Caco-2 (cell line): ENCODE measurements around the gene C7orf33. TPM values are rescaled to one million over a fixed set of nuclear protein-coding genes. Genes with fewer than 3 reads are reported as not detected.
"Not testable (repeated sequence)": the region's sequence is repeated elsewhere in the genome, so short reads cannot be mapped to it uniquely, and the experiment has no call there.

Experiments
- BruUV-seq: library from RNA; stranded (reverse); fragments of 400-500 nt; replicated peaks from 2 replicates; lab custom pipeline; 2021; lab: Mats Ljungman, UMichigan
- CTCF ChIA-PET: fragments of 300-600 bp; sonication (Branson Sonifier 250); formaldehyde crosslinking; loops from one replicate; lab custom pipeline; 2022; ENCODE audit warnings: antibody characterized with exemption; lab: Charles Lee
- POLR2A ChIA-PET: fragments of 300-600 bp; sonication (Branson Sonifier 250); formaldehyde crosslinking; loops from one replicate; lab custom pipeline; 2022; ENCODE audit warnings: antibody characterized with exemption; lab: Charles Lee
- DNase-seq, 2 experiments: peaks; one replicate each; pipeline versions ENCODE4 v3.0.0 to v3.0.0-alpha.2; 2020 to 2022
- H3K27me3 ChIP-seq: replicated peaks from 2 replicates; pipeline ENCODE4 v1.6.0; 2011; ENCODE audit warnings: low read length; ENCODE audit not compliant: control insufficient read depth, insufficient read depth
- H3K36me3 ChIP-seq: 2 replicates; pipeline ENCODE4 v1.5.1; 2011; ENCODE audit warnings: low read length; ENCODE audit not compliant: control insufficient read depth, insufficient read depth
- H3K4me1 ChIP-seq: fragments of 250-450 bp; sonication (Bioruptor Pico); 2 replicates; pipeline ENCODE4 v1.5.1; 2020; ENCODE audit warnings: mild to moderate bottlenecking
- H3K4me3 ChIP-seq: 2 replicates; pipeline ENCODE4 v1.5.1; 2011; ENCODE audit warnings: low read depth, mild to moderate bottlenecking, control low read depth, low read length
- H3K9me3 ChIP-seq: fragments of 250-450 bp; sonication (Bioruptor Pico); 2 replicates; pipeline ENCODE4 v1.5.1; 2020; ENCODE audit warnings: mild to moderate bottlenecking, moderate library complexity
- H3K27ac Mint-ChIP-seq: one replicate; pipeline ENCODE4 v1.8.0; 2022; ENCODE audit warnings: mixed read lengths; ENCODE audit not compliant: unreplicated experiment
- H3K27me3 Mint-ChIP-seq: one replicate; pipeline ENCODE4 v1.8.0; 2022; ENCODE audit warnings: mixed read lengths; ENCODE audit not compliant: insufficient read depth, unreplicated experiment
- H3K36me3 Mint-ChIP-seq: one replicate; pipeline ENCODE4 v1.8.0; 2022; ENCODE audit warnings: mild to moderate bottlenecking, mixed read lengths; ENCODE audit not compliant: insufficient read depth, unreplicated experiment
- H3K4me1 Mint-ChIP-seq: one replicate; pipeline ENCODE4 v1.8.0; 2022; ENCODE audit warnings: low read depth, mixed read lengths; ENCODE audit not compliant: unreplicated experiment
- H3K4me3 Mint-ChIP-seq: one replicate; pipeline ENCODE4 v1.8.0; 2022; ENCODE audit warnings: mild to moderate bottlenecking, moderate library complexity, mixed read lengths; ENCODE audit not compliant: unreplicated experiment
- H3K9me3 Mint-ChIP-seq: one replicate; pipeline ENCODE4 v1.8.0; 2022; ENCODE audit warnings: mixed read lengths; ENCODE audit not compliant: unreplicated experiment
- intact Hi-C: fragments of 100-400 bp; cut with micrococcal nuclease; formaldehyde crosslinking; loops from one replicate; pipeline ENCODE4 v1.10.0; 2022; ENCODE audit not compliant: unreplicated experiment
- total RNA-seq: library from RNA; stranded (reverse); gene quantifications from 2 replicates; pipeline ENCODE4 v1.2.3, GENCODE V29; 2022
- TF ChIP-seq, protein P1 (sequence below), 2 experiments: fragments of 200-600 bp in 1 of 2; IDR thresholded peaks; 1 replicate in 1 of 2; 2 replicates in 1 of 2; pipeline versions ENCODE4 v1.5.1 to v1.8.0; 2011 to 2022; ENCODE audit warnings: antibody characterized with exemption in 1 of 2, control low read depth in 1 of 2, inconsistent platforms in 1 of 2, low read depth in 1 of 2, low read length in 1 of 2, mild to moderate bottlenecking in 1 of 2, moderate library complexity in 1 of 2; ENCODE audit not compliant: insufficient read depth in 1 of 2, severe bottlenecking in 1 of 2, unreplicated experiment in 1 of 2

C7orf33 gene
- total RNA-seq, 1 experiment from 2014 or later: 0.23 TPM

DNA sequence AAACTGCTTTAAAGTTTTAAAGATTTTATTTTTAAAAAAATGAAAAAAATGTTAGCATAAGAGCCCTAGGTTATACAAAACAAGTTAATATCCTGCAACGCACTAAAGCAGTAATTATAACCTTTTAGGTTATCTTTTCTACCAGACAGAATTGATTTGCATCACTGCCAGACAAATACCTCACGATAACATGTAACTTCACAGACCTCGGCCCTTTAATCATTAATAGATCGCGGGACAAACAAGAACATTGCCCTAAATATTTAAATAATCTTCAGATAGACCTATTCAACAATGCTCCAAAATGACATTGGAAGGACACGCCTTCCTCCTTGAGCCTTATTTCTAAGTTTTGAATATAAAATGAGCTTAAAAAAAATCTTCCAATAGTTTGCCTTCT is 23.8 kb upstream of the C7orf33 start:
- Histone ChIP-seq H3K27me3 (no peaks in the 10 kb centered on the region), H3K9me3 (0 out of 2 replicates have a peak, but pooled peaks cover 5% of the 10 kb centered on the region), H3K4me3 (no peak overlapping the region), H3K36me3 (no peaks in the 10 kb centered on the region), H3K4me1 (0 out of 2 replicates have a peak, but pooled peaks cover 3% of the 10 kb centered on the region)
- Mint-ChIP-seq H3K4me1 (no peaks in the 10 kb centered on the region), H3K27me3 (no peaks in the 10 kb centered on the region), H3K27ac (no peak overlapping the region), H3K36me3 (no peaks in the 10 kb centered on the region), H3K4me3 (no peak overlapping the region), H3K9me3 (peaks cover 13% of the 10 kb centered on the region)
- intact Hi-C loops: no loop called here
- TF ChIP-seq, protein P1, sequence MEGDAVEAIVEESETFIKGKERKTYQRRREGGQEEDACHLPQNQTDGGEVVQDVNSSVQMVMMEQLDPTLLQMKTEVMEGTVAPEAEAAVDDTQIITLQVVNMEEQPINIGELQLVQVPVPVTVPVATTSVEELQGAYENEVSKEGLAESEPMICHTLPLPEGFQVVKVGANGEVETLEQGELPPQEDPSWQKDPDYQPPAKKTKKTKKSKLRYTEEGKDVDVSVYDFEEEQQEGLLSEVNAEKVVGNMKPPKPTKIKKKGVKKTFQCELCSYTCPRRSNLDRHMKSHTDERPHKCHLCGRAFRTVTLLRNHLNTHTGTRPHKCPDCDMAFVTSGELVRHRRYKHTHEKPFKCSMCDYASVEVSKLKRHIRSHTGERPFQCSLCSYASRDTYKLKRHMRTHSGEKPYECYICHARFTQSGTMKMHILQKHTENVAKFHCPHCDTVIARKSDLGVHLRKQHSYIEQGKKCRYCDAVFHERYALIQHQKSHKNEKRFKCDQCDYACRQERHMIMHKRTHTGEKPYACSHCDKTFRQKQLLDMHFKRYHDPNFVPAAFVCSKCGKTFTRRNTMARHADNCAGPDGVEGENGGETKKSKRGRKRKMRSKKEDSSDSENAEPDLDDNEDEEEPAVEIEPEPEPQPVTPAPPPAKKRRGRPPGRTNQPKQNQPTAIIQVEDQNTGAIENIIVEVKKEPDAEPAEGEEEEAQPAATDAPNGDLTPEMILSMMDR (IDR thresholded peaks at IDR 0.05; ENCODE audit: insufficient read depth in 1 of 2, low read depth in 1 of 2, low read length in 1 of 2, severe bottlenecking in 1 of 2, unreplicated experiment in 1 of 2): no peak
- CTCF ChIA-PET: no interaction called here
- POLR2A ChIA-PET: no interaction called here
- no peak for DNase-seq
- BruUV-seq: no TSS peak

DNA sequence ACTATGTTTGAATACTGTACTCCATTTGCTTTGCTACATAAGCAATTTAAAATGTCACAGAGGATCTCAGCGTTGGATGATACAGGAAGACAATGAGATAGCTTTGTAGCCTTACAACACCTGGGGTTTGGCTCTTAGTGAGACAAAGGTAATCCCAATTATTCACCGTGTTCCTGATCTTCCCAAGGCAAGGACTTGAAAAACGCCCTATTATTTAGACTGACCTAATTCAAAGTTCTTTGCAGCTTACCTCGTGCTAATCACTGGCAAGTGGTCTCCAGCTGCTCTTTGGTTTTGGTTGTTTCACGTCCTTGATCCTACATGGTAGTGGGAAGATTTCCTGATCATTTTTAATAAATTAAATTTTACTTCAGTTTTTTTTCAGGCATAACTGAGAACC is 23.0 kb upstream of the C7orf33 start:
- Histone ChIP-seq H3K4me3 (no peak overlapping the region), H3K27me3 (no peaks in the 10 kb centered on the region), H3K4me1 (0 out of 2 replicates have a peak, but pooled peaks cover 3% of the 10 kb centered on the region), H3K9me3 (0 out of 2 replicates have a peak, but pooled peaks cover 5% of the 10 kb centered on the region), H3K36me3 (no peaks in the 10 kb centered on the region)
- no TSS peak for BruUV-seq
- no peak for DNase-seq
- Mint-ChIP-seq H3K4me1 (no peaks in the 10 kb centered on the region), H3K4me3 (no peak overlapping the region), H3K27me3 (no peaks in the 10 kb centered on the region), H3K9me3 (peaks cover 13% of the 10 kb centered on the region), H3K36me3 (no peaks in the 10 kb centered on the region), H3K27ac (no peak overlapping the region)
- CTCF ChIA-PET: no interaction called here
- TF ChIP-seq, protein P1 (IDR thresholded peaks at IDR 0.05; ENCODE audit: insufficient read depth in 1 of 2, low read depth in 1 of 2, low read length in 1 of 2, severe bottlenecking in 1 of 2, unreplicated experiment in 1 of 2): no peak
- intact Hi-C loops: no loop called here
- POLR2A ChIA-PET: no interaction called here

DNA sequence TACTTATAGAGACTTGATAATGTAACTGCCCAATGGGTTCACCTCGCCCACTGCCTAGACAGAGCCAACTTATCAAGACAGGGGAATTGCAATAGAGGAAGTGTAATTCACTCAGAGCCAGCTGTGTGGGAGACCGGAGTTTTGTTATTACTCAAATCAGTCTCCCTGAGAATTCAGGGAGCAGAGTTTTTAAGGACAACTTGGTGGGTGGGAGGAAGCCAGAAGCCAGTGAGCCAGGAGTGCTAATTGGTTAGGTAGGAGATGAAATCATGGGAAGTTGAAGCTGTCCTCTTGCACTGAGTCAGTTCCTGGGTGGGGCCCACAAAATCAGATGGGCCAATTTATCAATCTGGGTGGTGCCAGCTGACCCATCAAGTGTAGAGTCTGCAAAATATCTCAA is 20.1 kb upstream of the C7orf33 start:
- H3K36me3 Mint-ChIP-seq: no peaks in the 10 kb centered on the region
- CTCF ChIA-PET: no interaction called here
- TF ChIP-seq, protein P1 (IDR thresholded peaks at IDR 0.05; ENCODE audit: insufficient read depth in 1 of 2, low read depth in 1 of 2, low read length in 1 of 2, severe bottlenecking in 1 of 2, unreplicated experiment in 1 of 2): no peak
- intact Hi-C loops: no loop called here
- POLR2A ChIA-PET: no interaction called here
- Histone ChIP-seq H3K9me3 (0 out of 2 replicates have a peak, but pooled peaks cover 5% of the 10 kb centered on the region), H3K27me3 (no peaks in the 10 kb centered on the region), H3K4me3 (no peak overlapping the region), H3K36me3 (no peaks in the 10 kb centered on the region), H3K4me1 (no peaks in the 10 kb centered on the region)
- BruUV-seq: no TSS peak
- H3K27me3 Mint-ChIP-seq: peaks cover 3% of the 10 kb centered on the region
- no peak for DNase-seq
- no peak overlapping the region for H3K4me3 Mint-ChIP-seq
- no peaks in the 10 kb centered on the region for H3K4me1 Mint-ChIP-seq
- no peak overlapping the region for H3K27ac Mint-ChIP-seq
- H3K9me3 Mint-ChIP-seq: peaks cover 13% of the 10 kb centered on the region

DNA sequence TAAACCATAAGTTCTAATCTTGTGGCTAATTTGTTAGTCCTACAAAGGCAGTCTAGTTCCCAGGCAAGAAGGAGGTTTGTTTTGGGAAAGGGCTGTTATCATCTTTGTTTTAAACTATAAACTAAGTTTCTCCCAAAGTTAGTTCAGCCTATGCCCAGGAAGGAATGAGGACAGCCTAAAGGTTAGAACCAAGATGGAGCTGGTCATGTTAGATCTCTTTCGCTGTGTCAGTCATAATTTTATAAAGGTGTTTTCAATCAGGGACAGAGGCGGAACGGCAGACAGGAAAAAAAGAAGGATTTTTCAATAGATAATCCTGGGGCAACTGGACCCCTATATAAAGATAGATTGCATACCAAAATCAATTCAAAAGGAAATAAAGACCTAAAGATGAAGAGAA is 19.6 kb upstream of the C7orf33 start:
- not testable (repeated sequence) for H3K27me3 Mint-ChIP-seq, BruUV-seq, DNase-seq

More for the DNA sequence above, 19.6 kb upstream of the C7orf33 start:
- H3K27ac Mint-ChIP-seq, H3K36me3 Mint-ChIP-seq, H3K4me3 Mint-ChIP-seq, H3K4me1 Mint-ChIP-seq, H3K27me3 ChIP-seq, H3K36me3 ChIP-seq, POLR2A ChIA-PET, H3K4me1 ChIP-seq, H3K9me3 ChIP-seq, H3K4me3 ChIP-seq, CTCF ChIA-PET, intact Hi-C loops: not testable (repeated sequence)
- peaks cover 13% of the 10 kb centered on the region for H3K9me3 Mint-ChIP-seq
